ENCODE data around the gene ANP32A.

Gene ANP32A

GRCh38 chr15:68797599-68798345 lies 22.9 kb downstream of the ANP32A start:
- no peak for DNase-seq

GRCh38 chr15:68797191-68797590 lies 23.5 kb downstream of the ANP32A start:
- DNase-seq = no peak

- DNase-seq = no peak
Observed at GRCh38 chr15:68796576-68796975, 24.1 kb downstream of the ANP32A start.

GRCh38 chr15:68795298-68795848 lies 25.3 kb downstream of the ANP32A start:
- DNase-seq = peak; percentile 39 to 40

GRCh38 chr15:68794863-68795262 lies 25.8 kb downstream of the ANP32A start:
- DNase-seq = no peak

- DNase-seq = no peak
Observed at GRCh38 chr15:68794307-68794706, 26.4 kb downstream of the ANP32A start.

GRCh38 chr15:68793776-68794175 lies 26.9 kb downstream of the ANP32A start:
- DNase-seq = no peak

DNA sequence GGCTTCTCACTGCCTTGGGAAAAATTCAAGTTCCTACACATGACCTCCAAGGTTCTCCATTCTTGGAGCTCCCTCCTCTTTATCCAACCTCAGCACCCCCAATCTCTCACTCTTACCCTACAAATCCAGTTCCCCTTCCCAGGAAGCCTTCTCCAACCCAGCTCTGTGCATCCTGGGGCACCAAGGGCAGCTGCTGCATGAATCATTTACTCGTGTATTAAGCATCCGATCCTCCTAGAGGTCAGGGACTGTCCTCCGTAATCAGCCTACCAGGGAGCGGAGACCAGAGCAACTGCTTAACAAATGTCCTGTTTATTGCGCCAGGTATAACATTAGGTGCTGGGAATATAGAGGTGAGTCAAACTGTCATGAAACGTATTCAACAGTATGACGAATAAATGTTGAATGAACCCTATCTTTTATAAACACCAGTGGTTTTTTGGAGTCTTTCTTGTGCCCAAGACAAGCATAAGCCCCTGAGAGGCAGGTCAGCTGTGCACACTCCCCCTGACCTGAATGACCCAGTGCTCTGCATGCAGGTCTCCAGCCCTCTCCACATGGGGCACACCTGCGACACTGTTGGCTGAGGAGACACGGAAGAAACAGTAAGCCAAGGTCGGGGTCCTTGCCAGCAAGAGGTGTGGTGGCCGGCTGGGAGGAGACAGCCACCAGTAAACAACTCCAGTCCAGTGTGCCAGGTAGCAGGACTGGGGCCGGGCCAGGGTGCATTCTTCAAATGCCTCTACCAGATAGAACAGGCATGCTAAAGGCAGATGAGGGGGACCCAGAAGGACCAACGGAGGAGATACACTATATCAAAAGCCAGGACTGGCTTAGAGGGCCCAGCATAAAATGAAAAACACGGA lies 27.6 kb downstream of the ANP32A start:
- no peak for DNase-seq

- no peak for DNase-seq
Observed at GRCh38 chr15:68791431-68792283, 29.0 kb downstream of the ANP32A start.

GRCh38 chr15:68790910-68791309 lies 29.8 kb downstream of the ANP32A start:
- no peak for DNase-seq

GRCh38 chr15:68790242-68790575 lies 30.5 kb downstream of the ANP32A start:
- DNase-seq = no peak

GRCh38 chr15:68789534-68790241 lies 31.0 kb downstream of the ANP32A start:
- no peak for DNase-seq

GRCh38 chr15:68789091-68789490 lies 31.6 kb downstream of the ANP32A start:
- no peak for DNase-seq

GRCh38 chr15:68788264-68788624 lies 32.5 kb downstream of the ANP32A start:
- no peak for DNase-seq

DNA sequence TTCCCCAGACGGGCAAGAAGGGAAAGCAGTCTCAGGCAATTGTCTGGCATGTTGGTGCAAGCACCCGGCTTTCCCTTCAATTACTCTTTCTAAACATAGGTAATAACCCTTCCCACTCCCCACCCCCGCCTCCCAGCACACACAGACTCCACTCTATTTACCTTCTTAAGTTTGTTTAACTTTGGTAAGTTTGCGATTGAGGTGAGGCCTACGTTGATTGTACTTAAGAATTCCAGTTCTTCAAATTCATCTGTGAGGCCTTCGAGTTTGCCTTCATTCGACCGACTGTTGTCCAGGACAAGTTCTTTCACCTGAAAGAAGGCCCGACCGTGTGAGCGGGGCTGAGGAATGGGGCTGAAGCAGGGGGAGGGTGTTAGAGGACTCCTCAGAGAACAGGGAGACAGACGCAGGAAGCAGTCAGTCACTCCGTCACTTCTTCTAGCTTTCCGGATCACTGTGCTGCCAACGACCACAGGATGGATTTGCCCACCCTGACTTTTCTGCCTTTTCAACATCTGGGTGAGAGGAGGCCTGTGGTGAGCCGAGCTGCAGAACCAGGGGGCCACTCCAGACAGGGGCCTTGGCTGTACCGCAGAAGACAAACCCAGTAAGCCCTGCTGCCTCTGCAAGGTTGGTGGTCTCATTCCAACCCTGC lies 33.0 kb downstream of the ANP32A start:
- no peak for DNase-seq

GRCh38 chr15:68786753-68787152 lies 33.9 kb downstream of the ANP32A start:
- no peak for DNase-seq

DNA sequence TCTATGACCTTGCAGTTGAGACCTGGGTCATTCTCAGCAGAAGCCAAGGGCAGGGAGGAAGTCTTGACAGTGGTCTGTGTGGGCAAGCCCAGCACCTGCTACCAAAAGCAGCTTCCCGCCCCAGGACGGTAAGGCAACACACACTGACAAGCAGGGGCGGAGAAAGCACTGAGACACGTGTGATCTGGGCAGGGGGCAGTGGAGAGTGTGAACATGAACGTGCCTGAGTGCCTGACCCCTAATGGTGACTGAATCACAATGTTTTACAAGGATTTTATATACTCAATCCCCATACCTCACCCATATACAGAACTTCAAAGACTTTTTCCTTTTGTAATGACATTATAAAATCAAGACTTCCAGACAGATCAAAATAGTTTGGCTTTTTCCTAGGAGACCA lies 35.2 kb downstream of the ANP32A start:
- no peak for DNase-seq

- DNase-seq = no peak
Observed at GRCh38 chr15:68784206-68784605, 36.5 kb downstream of the ANP32A start.

DNA sequence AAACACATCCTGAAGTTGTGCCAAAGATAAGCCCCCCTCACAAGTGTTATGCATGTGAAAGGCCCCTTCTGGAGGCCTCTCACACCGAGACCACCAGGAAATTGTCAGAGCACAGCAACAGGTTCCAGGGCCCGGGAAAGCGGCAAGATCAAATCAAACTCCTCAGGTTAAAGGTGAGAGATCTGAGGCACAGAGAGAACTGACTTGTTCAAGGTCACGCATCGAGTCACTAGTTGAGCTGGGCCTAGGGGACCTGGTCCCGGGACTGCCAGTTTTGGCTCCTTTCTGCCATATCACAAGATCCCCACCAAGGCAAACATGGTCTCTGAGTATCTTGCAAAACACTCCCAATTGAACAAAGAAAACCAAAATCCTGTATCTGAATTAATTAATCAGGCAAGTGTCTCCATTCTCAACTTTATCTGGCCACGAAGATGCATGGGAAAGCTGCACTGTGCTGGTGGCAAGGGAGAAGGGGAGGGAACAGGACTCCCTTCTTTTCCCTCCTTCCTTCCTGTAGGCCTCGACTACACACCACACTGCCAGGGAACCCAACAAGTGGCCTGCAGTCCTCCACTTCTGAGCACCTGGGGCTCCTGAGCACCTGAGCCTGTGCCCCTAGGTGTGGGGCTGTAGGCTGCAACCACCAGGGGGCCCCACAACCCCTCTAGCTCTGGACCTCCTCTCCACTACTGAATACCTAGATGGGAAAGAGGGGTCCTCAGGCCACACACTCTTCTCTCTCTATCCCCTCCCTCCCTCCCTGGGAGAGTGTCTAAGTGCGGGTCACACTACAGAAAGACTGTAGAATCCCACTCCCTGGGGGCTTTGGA lies 37.3 kb downstream of the ANP32A start:
- DNase-seq = no peak

GRCh38 chr15:68782589-68783161 lies 38.0 kb downstream of the ANP32A start:
- DNase-seq = no peak

Measured in NCI-H2081 (cell line).